MV-4-11 (cell line): ENCODE measurements around the gene PDPK1.
"Not testable (repeated sequence)": the region's sequence is repeated elsewhere in the genome, so short reads cannot be mapped to it uniquely, and the experiment has no call there.

Experiments used
- DNase-seq: peaks from one replicate; lab custom pipeline; 2025; lab: John Stamatoyannopoulos, UW

PDPK1 gene

DNA sequence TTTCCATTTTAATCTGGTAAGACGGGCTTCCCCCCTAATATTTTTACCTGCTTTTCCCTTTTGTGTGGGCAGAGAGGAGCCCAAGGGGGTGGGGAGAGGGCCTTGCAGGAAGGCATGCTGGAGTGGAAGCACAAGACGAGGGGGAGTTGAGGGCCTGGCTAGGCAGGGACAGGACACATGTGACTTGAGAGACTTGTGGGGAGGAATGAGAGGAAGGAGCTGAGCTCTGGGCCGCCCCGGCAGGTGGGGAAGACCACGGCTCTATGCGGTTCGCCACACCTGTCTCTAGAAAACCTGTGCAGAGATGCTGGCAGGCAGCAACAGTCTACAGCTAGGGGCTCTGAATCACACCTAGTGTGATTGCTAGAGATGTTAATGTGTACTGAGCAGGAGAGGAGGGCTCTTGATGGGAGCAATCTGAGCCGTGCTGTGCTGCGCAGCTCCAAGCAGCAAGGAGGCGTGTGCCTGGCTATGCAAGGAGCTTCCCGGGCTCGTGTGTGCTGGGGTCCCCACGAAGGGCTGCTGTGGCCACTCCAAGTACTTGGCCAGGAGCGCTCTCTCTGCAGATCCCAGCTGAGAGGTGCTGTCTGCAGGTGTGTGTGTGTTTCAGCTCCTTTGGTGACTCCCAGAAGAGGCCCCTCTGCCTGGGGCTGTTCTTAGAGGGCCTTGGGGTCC is 50.2 kb downstream of the PDPK1 start:
- DNase-seq, result no peak

- DNase-seq, result no peak
These were observed 53.8 kb downstream of the PDPK1 start for GRCh38 chr16:2591476-2592240.

GRCh38 chr16:2592786-2593185 is 55.0 kb downstream of the PDPK1 start:
- DNase-seq, result no peak

- DNase-seq, result no peak
These were observed 57.8 kb downstream of the PDPK1 start for GRCh38 chr16:2595393-2596205.

DNA sequence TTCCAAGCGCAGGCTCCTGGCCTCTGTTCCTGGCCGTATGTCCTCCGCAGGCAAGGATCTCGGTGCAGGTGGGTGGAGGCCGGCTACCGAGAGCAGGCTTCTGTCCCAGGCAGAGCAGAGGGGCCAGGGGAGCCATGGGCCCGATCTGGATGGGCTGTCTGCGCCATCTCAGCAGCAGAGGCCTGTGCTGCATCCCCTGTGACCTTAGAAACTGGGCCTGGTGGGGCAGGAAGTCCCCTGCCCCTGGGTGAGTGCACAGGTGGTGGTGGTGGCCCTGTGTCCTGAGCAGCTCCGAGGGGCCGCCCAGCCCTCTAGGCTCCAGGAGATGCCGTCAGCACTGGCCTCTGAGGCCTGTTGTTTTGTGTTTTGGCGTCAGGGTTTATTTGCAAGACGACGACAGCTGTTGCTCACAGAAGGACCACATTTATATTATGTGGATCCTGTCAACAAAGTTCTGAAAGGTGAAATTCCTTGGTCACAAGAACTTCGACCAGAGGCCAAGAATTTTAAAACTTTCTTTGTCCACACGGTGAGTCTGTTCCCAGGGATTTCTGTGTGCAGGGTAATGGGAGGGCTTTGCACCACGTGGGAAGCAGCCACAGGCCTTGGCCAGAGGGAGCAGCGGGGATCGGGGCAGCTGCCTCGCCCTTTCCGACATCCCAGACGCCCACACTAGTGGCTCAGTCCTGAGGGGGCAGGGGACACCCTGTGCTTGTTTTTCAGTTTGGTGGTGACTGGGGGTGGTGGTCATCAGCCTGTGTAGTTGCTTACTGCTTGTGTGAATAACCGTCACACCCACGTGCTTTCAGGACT is 59.1 kb downstream of the PDPK1 start:
- no peak for DNase-seq

GRCh38 chr16:2597560-2597902 is 59.7 kb downstream of the PDPK1 start:
- no peak for DNase-seq

GRCh38 chr16:2598133-2598641 is 60.4 kb downstream of the PDPK1 start:
- DNase-seq, result no peak

DNA sequence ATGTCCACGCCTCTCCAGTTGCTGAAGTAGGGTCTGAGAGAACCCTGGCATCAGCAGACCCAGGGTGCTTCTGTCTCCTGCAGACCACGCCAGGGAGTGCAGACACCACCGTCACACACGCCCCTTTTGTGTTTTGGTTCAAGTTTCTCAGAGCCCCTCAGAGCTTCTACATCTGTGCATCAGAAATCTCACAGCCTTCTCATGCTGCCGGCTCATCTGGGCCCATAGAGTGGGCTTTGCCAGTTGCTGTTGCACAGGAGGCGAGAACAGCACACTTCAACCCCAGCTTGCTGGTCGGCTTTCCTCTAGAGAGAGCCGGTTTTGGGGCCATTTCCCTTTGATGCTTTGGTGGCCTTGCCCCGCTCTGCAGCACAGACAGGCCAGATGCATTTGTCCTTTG is 60.9 kb downstream of the PDPK1 start:
- DNase-seq, result no peak

DNA sequence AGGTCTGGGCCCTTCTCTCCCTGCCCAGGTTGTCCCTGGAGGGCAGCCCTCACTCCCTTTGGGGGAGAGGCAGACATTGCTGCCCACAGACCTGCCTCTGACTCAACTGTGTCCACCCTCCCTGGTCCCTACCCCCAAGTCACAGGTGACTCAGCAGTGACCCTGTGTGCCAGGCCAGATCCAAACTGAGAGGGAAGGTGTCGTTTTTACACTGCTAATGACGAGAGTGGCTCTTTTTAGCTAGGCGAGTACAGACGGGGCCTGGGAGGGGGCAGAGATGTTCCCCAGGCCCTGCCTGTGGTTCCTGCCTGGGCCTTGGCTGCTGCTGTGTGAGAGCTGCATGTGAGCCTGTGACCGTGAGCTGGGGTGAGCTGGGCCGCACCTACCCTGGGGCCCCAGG is 61.3 kb downstream of the PDPK1 start:
- not testable (repeated sequence) for DNase-seq

DNA sequence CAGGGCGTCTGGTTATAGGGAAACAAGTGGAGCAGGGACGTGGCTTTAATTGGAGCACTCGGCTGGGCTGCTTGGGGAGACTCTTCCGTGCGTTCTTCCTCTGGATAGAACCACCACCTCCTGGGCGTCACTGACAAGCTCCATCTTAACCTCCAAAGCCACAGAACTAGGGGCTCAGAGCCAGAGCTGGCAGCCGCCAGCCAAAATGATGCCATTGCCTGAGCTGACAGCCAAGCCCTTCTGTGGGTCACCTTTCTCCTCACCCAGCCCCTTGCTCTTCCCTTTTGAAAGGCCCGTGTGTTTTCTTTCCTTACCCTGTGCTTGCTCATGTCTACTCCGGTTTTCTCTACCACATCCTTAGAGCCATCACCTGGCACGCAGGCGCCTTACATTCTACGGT is 62.0 kb downstream of the PDPK1 start:
- not testable (repeated sequence) for DNase-seq

- not testable (repeated sequence) for DNase-seq
These were observed 63.6 kb downstream of the PDPK1 start for GRCh38 chr16:2601301-2602025.

- DNase-seq, result not testable (repeated sequence)
These were observed 64.4 kb downstream of the PDPK1 start for GRCh38 chr16:2602175-2602574.

DNA sequence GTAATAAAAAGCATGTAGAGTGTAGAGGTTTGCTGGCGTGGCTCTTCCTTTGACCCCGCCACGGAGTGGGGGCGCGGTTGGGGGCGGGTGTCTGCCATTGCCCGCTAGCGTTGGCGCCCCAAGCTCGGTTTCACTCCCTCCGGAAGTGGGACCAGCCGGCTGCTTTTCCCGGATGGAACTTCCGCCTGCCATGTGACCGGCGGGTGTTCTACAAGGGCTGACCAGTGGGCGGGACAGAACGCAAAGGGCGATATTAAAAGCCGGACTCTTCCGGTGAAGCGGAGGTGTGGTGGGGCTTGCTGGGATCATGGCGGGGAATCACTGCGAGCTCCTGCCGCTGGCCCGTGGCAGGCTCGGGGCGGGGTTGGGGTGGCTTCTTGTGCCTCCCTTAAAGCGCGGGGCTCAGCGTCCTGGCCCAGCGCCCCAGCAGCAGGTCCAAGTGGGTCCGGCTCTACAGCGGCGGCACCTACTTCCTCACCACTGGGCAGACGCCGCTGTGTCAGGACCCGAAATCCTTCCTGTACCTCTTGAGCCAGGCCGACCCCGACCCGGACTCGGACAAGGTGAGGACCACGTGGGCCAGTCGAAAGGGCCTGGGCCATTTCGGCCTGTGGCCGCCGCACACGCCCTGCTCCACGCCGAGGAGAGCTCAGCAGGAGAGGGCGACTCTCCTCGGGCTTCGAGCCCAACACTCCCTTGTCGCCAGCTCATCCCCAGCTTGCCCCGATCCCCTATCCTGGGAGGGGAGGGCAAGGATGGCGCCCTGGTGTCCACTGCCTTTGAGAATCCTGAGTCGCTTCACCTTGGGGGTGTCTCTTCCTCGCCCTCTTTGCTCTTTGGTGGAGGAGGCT is 65.6 kb downstream of the PDPK1 start:
- DNase-seq, result peak; percentile 95

- not testable (repeated sequence) for DNase-seq
These were observed 66.2 kb downstream of the PDPK1 start for GRCh38 chr16:2604016-2604369.

GRCh38 chr16:2606820-2607219 is 69.0 kb downstream of the PDPK1 start:
- not testable (repeated sequence) for DNase-seq

DNA sequence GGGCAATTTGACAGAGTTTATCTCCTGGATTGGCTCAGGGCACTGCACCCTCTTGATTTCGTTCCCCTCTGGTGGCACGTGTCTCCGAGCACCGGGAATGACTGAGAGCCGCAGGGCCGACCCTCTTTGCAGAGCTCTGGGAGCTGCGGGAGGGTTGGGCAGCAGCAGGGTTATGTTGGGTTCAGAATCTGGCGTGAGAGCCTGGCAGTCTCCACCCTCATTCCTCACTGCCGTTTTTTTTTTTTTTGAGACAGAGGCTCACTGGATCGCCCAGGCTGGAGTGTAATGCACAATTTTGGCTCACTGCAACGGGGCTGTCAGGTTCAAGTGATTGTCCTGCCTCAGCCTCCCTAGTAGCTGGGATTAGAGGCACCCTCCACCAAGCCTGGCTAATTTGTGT is 71.5 kb downstream of the PDPK1 start:
- not testable (repeated sequence) for DNase-seq

DNA sequence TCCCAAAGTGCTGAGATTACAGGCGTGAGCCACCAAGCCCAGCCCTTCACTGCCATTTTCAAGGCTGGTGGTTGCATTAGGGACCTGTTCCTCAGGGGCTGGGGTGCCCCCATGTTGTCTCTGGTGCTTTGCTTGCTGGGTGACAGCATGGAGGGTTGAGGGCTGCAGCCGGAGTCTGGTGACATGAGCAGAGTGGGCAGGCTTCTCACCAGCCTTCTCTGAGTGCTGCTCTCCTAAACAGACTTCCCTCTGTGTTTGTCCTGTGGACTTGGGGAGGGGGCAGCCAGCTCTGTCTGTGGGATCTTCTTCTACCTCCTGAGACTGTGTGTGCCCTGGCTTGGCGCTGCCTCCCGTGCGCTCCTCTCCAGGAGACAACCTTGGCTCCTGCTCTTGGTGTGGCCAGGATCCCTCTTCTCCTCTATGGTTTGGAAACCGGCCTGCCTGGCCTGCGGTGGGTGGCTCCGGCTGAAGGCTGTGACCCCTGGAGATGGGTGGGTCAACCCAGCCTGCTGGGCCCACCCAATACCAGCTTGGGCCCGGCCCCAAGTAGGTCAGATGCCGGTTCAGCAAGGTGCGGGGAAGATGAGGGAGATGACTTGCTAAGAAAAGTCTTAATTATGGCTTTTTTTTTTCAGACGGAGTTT is 72.1 kb downstream of the PDPK1 start:
- no peak for DNase-seq

DNA sequence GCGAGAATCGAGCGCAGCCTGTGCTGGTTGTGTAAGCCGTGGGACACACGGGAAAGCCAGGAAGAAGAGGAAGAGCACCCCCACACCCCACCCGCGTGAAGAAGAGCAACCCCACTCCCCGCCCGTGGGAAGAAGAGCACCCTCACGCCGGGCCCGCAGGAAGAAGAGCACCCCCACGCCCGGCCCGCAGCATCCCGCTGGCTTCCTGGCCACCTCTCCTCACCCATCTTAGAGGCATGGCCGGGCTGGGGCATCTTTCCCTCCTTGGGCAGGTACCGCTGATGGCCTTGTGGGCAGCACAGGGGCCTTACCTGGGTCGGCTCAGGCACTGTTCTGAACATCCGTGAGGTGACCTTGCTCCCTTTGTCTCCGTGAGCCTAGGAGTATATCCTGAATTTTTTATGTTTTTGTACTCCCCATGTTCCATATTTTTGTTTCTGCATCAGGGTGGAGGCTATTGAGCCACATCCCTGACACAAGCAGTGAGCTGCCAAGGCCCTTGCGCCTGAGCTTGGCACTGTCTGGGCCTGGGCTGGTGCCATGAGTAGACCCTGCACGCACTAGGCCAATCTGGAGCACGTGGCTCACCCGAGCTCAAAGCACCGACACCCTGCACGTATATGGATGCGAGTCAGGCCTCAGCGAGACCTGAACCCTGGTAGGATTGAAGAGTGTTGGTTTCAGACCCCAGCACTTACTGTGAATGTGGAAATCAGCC is 73.1 kb downstream of the PDPK1 start:
- DNase-seq, result no peak

- no peak for DNase-seq
These were observed 73.7 kb downstream of the PDPK1 start for GRCh38 chr16:2611499-2611862.
